Stomach (tissue), 9 donors: Measurements from ENCODE around the gene SLC4A2. TPM values are rescaled to one million over a fixed set of nuclear protein-coding genes. Genes with fewer than 3 reads are reported as not detected.

Experiments used
- DNase-seq, 2 donors: peaks; one replicate each; pipeline versions ENCODE4 v3.0.0 to v3.0.0-alpha.2; 2013 to 2019
- H3K27ac ChIP-seq, 5 donors: fragments of 200-600 bp in 4 of 5; sonication (generic) in 4 of 5; one replicate each; pipeline ENCODE4 v1.5.1; 2013 to 2019; ENCODE audit warnings: mild to moderate bottlenecking in 1 of 5, moderate library complexity in 1 of 5
- H3K27me3 ChIP-seq, 3 donors: fragments of 200-600 bp; sonication (generic); one replicate each; pipeline ENCODE4 v1.5.1; 2017 to 2019; ENCODE audit warnings: mixed run types in 1 of 3
- H3K36me3 ChIP-seq, 4 donors: fragments of 200-600 bp; sonication (generic); 1 replicate in 3 of 4; 2 replicates in 1 of 4; pipeline ENCODE4 v1.5.1; 2016 to 2019
- H3K4me1 ChIP-seq, 4 donors: fragments of 200-600 bp; sonication (generic); one replicate each; pipeline ENCODE4 v1.5.1; 2016 to 2019
- H3K4me3 ChIP-seq, 4 donors: fragments of 200-600 bp; sonication (generic) in 3 of 4; one replicate each; pipeline ENCODE4 v1.5.1; 2016 to 2019; ENCODE audit warnings: mild to moderate bottlenecking in 1 of 4
- H3K9me3 ChIP-seq, 4 donors: fragments of 200-600 bp; sonication (generic); one replicate each; pipeline ENCODE4 v1.5.1; 2016 to 2019
- CTCF ChIP-seq, 7 experiments: fragments of 450-650 bp in 4 of 7; fragments of 200-600 bp in 3 of 7; sonication (generic) in 3 of 7; IDR thresholded peaks; one replicate each; pipeline ENCODE4 v1.5.1; 2016 to 2019; ENCODE audit warnings: antibody characterized with exemption in 7 of 7, control low read depth in 2 of 7, mild to moderate bottlenecking in 1 of 7
- EP300 ChIP-seq: sonication (generic); formaldehyde crosslinking; IDR thresholded peaks from one replicate; pipeline ENCODE4 v1.6.1; 2017; ENCODE audit warnings: antibody characterized with exemption
- POLR2A ChIP-seq, 4 donors: fragments of 450-650 bp; IDR thresholded peaks; one replicate each; pipeline ENCODE4 v1.6.1; 2016; ENCODE audit warnings: antibody characterized with exemption in 4 of 4, control low read depth in 2 of 4, mild to moderate bottlenecking in 1 of 4, moderate library complexity in 1 of 4
- POLR2AphosphoS5 ChIP-seq, 3 donors: sonication (generic); formaldehyde crosslinking; IDR thresholded peaks; one replicate each; pipeline ENCODE4 v1.6.1; 2016; ENCODE audit warnings: antibody characterized with exemption in 3 of 3
- WGBS, 5 donors: extraction: QIAGEN DNeasy Blood & Tissue Kit in 3 of 5; methylation state at CpG; one replicate each; pipeline versions ENCODE4 v1.1.5 to v1.1.7; 2013 to 2018; 5-methylcytosine and 5-hydroxymethylcytosine counted together
- intact Hi-C: fragments of 100-400 bp; cut with DNase I; formaldehyde crosslinking; loops from one replicate; pipeline ENCODE4 v1.15.1; 2023; ENCODE audit warnings: low total_unique reads
- polyA plus RNA-seq, 3 donors: library from polyadenylated mRNA; stranded (reverse); fragments of 200-250 nt; gene quantifications; one replicate each; pipeline ENCODE4 v1.2.3, GENCODE V29; 2013
- total RNA-seq, 5 donors: library from RNA; depleted of rRNA; stranded (reverse); fragments of >200 nt; gene quantifications; one replicate each; pipeline versions ENCODE4 v1.1.0 to v1.2.3, GENCODE V29; 2014 to 2016
- donor health status: healthy with polysubstance abuse.
- donor health status: Bipolar disorder and iron deficiency.
- donor health status: healthy.

Gene SLC4A2
- total and polyA plus RNA-seq, 8 donors = 65.9 to 296 (median 126) TPM

- H3K4me1 ChIP-seq = peaks cover 29 to 64% (median 48%) of the 10 kb centered on the region in 4 donors
- peak overlapping the region; percentile 23 to 45 (median 26) for H3K4me3 ChIP-seq
- H3K36me3 ChIP-seq = no peaks in the 10 kb centered on the region
- intact Hi-C loops = no loop called here
- TF ChIP-seq POLR2AphosphoS5 (IDR thresholded peaks at IDR 0.05) = no peak
- H3K27me3 ChIP-seq = peaks cover 0 to 99% (median 32%) of the 10 kb centered on the region in 3 donors
- no peaks in the 10 kb centered on the region for H3K9me3 ChIP-seq
- peak; percentile 67 to 96 for DNase-seq
- peak overlapping the region in 2 of 5 donors; percentile 19 to 42 for H3K27ac ChIP-seq
- 16 to 43% (median 26%) methylated on average over 31 to 55 of the region's 55 CpGs for WGBS, 5 donors
Observed at GRCh38 chr7:151013733-151014497, 45.5 kb upstream of the SLC4A2 start.

GRCh38 chr7:151014950-151015349 is 44.4 kb upstream of the SLC4A2 start:
- H3K36me3 ChIP-seq = no peaks in the 10 kb centered on the region
- WGBS, 5 donors = 74 to 87% (median 84%) methylated on average over 8 of the region's 8 CpGs
- no peak overlapping the region for H3K4me3 ChIP-seq
- H3K27me3 ChIP-seq = peaks cover 0 to 99% (median 42%) of the 10 kb centered on the region in 3 donors
- no peak overlapping the region for H3K27ac ChIP-seq
- no peaks in the 10 kb centered on the region for H3K9me3 ChIP-seq
- no peak for DNase-seq
- intact Hi-C loops = no loop called here
- TF ChIP-seq POLR2AphosphoS5 (IDR thresholded peaks at IDR 0.05) = no peak
- no peak for TF ChIP-seq EP300
- peaks cover 32 to 62% (median 45%) of the 10 kb centered on the region in 4 donors for H3K4me1 ChIP-seq

DNA sequence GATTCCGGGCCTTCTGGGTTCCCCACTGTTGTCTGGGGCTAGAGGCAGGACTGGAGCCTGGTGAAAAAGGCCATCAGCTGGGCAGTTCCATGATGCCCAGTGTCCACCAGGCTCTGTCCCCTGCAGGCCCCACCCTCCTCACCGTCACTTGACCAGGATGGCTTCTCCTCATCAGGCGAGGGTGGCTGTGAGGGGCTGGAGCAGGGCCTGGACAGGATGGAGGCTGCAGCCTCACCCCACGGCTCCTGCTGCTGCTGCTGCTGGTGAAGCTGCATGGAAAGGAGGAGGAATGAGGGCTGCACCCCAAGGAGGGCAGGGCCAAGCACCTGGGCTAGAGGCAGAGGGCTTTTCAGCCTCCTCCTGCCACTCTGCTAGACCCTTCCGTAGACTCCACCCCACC is 43.4 kb upstream of the SLC4A2 start:
- no peak for DNase-seq
- Histone ChIP-seq H3K4me1 (peaks cover 32 to 52% (median 39%) of the 10 kb centered on the region in 4 donors), H3K27me3 (peaks cover 0 to 99% (median 49%) of the 10 kb centered on the region in 3 donors), H3K27ac (no peak overlapping the region), H3K36me3 (no peaks in the 10 kb centered on the region), H3K9me3 (no peaks in the 10 kb centered on the region), H3K4me3 (no peak overlapping the region)
- WGBS, 5 donors = 76 to 94% (median 84%) methylated on average over 5 of the region's 5 CpGs
- intact Hi-C loops = no loop called here
- TF ChIP-seq POLR2AphosphoS5 (IDR thresholded peaks at IDR 0.05) = no peak
- no peak for TF ChIP-seq CTCF (IDR thresholded peaks at IDR 0.05)

DNA sequence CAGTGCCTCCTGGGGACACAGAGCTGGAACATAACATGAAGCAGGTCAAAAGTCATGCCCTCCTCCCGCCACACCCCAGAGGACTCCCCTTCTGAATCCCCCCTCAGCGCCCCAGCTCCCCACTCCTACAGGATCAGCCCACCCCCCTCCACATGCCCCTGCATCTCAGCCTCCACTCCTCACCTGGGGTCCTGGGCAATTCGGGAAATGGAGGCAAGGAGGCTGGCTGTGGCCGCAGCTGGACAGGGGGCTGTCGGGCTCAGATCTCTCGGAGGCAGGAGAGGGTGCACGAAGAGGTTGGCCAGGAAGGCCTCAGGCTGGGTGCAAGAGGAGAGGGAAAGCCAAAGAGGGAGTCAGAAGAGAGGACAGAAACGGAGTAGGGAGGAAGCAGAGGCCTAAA is 42.9 kb upstream of the SLC4A2 start:
- peaks cover 32 to 49% (median 38%) of the 10 kb centered on the region in 4 donors for H3K4me1 ChIP-seq
- H3K27ac ChIP-seq = no peak overlapping the region
- 82 to 94% (median 89%) methylated on average over 8 of the region's 8 CpGs for WGBS, 5 donors
- H3K9me3 ChIP-seq = no peaks in the 10 kb centered on the region
- peaks cover 0 to 99% (median 49%) of the 10 kb centered on the region in 3 donors for H3K27me3 ChIP-seq
- no peak for TF ChIP-seq CTCF (IDR thresholded peaks at IDR 0.05)
- no peak for TF ChIP-seq POLR2A (IDR thresholded peaks at IDR 0.05)
- no peak for TF ChIP-seq EP300
- no peak for TF ChIP-seq POLR2AphosphoS5 (IDR thresholded peaks at IDR 0.05)
- H3K4me3 ChIP-seq = no peak overlapping the region
- intact Hi-C loops = no loop called here
- H3K36me3 ChIP-seq = no peaks in the 10 kb centered on the region
- DNase-seq = no peak

- 87 to 93% (median 92%) methylated on average over 15 of the region's 15 CpGs for WGBS, 5 donors
- peaks cover 32 to 45% (median 38%) of the 10 kb centered on the region in 4 donors for H3K4me1 ChIP-seq
- TF ChIP-seq POLR2A (IDR thresholded peaks at IDR 0.05) = no peak
- no peak for TF ChIP-seq POLR2AphosphoS5 (IDR thresholded peaks at IDR 0.05)
- TF ChIP-seq EP300 = no peak
- TF ChIP-seq CTCF (IDR thresholded peaks at IDR 0.05) = no peak
- no peaks in the 10 kb centered on the region for H3K36me3 ChIP-seq
- intact Hi-C loops = no loop called here
- no peak overlapping the region for H3K4me3 ChIP-seq
- no peak overlapping the region for H3K27ac ChIP-seq
- DNase-seq = no peak
- H3K27me3 ChIP-seq = peaks cover 0 to 98% (median 49%) of the 10 kb centered on the region in 3 donors
- H3K9me3 ChIP-seq = no peaks in the 10 kb centered on the region
Observed at GRCh38 chr7:151016942-151017341, 42.4 kb upstream of the SLC4A2 start.
